ENCODE results near the gene SCNN1B.

The SCNN1B gene

DNA sequence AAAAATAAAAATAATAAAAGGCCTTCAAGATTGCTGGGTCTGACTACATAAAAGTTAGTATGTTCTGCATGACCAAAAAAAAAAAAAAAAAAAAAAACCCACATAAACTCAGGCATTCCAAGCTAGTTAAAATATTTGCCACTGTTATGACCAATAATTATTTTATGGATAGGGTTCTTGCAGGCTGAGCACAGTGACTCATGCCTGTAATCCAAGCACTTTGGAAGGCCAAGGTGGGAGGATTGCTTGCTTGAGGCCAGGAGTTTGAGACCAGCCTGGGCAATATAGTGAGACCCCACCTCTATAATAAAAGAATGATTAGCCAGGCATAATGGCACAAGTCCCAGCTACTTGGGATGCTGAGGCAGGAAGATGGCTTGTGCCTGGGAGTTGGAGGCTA lies 8.1 kb downstream of the SCNN1B start:
- Histone ChIP-seq H3K27me3 (ENCODE audit: low read depth, low read length) (0 out of 2 replicates have a peak, but pooled peaks cover 7% of the 10 kb centered on the region), H4K20me1 (ENCODE audit: insufficient read depth, low read length) (no peaks in the 10 kb centered on the region), H3K9ac (ENCODE audit: low read length) (no peak overlapping the region), H2AFZ (ENCODE audit: low read depth, low read length) (no peak overlapping the region), H3K4me1 (ENCODE audit: low read length) (no peaks in the 10 kb centered on the region), H3K9me3 (ENCODE audit: insufficient read depth, low read length) (no peaks in the 10 kb centered on the region), H3K4me2 (ENCODE audit: low read length) (no peak overlapping the region), H3K79me2 (ENCODE audit: low read length) (no peaks in the 10 kb centered on the region), H3K4me3 (ENCODE audit: low read length) (no peak overlapping the region), H3K36me3 (replicated peaks; ENCODE audit: low read depth, low read length) (no peaks in the 10 kb centered on the region), H3K27ac (ENCODE audit: low read length) (no peak overlapping the region)
- TF ChIP-seq, protein P1, sequence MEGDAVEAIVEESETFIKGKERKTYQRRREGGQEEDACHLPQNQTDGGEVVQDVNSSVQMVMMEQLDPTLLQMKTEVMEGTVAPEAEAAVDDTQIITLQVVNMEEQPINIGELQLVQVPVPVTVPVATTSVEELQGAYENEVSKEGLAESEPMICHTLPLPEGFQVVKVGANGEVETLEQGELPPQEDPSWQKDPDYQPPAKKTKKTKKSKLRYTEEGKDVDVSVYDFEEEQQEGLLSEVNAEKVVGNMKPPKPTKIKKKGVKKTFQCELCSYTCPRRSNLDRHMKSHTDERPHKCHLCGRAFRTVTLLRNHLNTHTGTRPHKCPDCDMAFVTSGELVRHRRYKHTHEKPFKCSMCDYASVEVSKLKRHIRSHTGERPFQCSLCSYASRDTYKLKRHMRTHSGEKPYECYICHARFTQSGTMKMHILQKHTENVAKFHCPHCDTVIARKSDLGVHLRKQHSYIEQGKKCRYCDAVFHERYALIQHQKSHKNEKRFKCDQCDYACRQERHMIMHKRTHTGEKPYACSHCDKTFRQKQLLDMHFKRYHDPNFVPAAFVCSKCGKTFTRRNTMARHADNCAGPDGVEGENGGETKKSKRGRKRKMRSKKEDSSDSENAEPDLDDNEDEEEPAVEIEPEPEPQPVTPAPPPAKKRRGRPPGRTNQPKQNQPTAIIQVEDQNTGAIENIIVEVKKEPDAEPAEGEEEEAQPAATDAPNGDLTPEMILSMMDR (IDR thresholded peaks at IDR 0.05; ENCODE audit: low read depth, low read length) = no peak
- no peak for TF ChIP-seq EZH2phosphoT487 (IDR thresholded peaks at IDR 0.05; ENCODE audit: low read depth)

DNA sequence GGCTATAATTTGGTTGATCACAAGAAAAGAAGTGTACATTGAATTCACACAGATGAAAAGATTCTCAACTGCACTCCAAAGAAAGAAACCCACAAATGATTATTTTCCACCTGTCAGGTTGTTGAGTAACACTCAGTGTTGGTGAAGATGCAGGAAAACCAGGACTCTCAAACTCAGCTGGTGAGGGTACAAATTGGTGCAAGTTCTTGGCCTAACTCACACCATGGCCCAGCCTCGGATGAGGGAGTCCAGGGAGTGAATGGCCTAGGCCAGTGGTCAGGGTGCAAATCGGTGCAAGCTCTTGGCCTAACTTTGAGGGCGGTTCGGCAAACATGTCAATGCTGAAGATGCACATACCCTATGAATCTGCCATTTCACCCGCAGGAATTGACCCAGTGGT lies 8.6 kb downstream of the SCNN1B start:
- Histone ChIP-seq H3K36me3 (replicated peaks; ENCODE audit: low read depth, low read length) (no peaks in the 10 kb centered on the region), H3K4me2 (ENCODE audit: low read length) (no peak overlapping the region), H4K20me1 (ENCODE audit: insufficient read depth, low read length) (no peaks in the 10 kb centered on the region), H3K4me1 (ENCODE audit: low read length) (no peaks in the 10 kb centered on the region), H2AFZ (ENCODE audit: low read depth, low read length) (no peak overlapping the region), H3K79me2 (ENCODE audit: low read length) (no peaks in the 10 kb centered on the region), H3K9ac (ENCODE audit: low read length) (no peak overlapping the region), H3K27ac (ENCODE audit: low read length) (no peak overlapping the region), H3K4me3 (ENCODE audit: low read length) (no peak overlapping the region), H3K9me3 (ENCODE audit: insufficient read depth, low read length) (no peaks in the 10 kb centered on the region), H3K27me3 (ENCODE audit: low read depth, low read length) (0 out of 2 replicates have a peak, but pooled peaks cover 7% of the 10 kb centered on the region)
- TF ChIP-seq EZH2phosphoT487 (IDR thresholded peaks at IDR 0.05; ENCODE audit: low read depth) = no peak
- TF ChIP-seq, protein P1 (IDR thresholded peaks at IDR 0.05; ENCODE audit: low read depth, low read length) = no peak

DNA sequence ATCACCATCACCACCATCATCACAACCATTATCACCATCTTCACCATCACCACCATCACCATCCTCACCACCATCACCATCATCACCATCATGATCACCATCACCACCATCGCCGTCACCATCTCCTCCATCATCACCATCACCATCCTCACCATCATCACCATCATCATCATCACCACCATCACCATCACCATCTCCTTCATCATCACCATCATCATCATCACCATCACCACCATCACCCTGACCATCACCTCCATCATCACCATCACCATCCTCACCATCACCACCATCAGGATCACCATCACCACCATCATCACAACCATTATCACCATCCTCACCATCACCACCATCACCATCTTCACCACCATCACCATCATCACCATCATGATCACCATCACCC lies 14.1 kb downstream of the SCNN1B start:
- no peaks in the 10 kb centered on the region for H3K27me3 ChIP-seq (ENCODE audit: low read depth, low read length)
- H3K27ac ChIP-seq (ENCODE audit: low read length) = no peak overlapping the region
- TF ChIP-seq, protein P1 (IDR thresholded peaks at IDR 0.05; ENCODE audit: low read depth, low read length) = no peak
- no peak for TF ChIP-seq EZH2phosphoT487 (IDR thresholded peaks at IDR 0.05; ENCODE audit: low read depth)

DNA sequence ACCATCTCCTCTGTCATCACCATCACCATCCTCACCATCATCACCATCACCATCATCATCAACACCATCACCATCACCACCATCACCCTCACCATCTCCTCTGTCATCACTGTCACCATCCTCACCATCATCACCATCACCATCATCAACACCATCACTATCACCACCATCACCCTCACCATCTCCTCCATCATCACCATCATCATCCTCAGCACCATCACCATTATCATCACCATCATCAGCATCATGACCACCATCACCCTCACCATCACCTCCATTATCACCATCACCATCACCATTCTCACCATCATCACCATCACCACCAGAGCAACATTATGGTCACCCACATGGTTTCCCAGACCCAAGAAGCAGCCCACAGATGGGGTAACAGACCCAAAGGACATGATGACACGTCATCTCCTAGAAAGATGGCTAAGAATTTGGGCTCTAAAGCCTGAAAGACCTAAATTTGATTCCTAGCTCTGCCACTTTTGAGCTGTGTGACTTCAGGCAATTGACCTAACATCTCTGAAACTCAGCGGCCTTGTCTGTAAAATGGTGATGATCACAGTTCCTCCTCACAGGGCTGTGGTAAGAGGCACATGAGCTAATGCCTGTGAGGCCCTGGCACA lies 14.6 kb downstream of the SCNN1B start:
- Histone ChIP-seq H3K4me1 (ENCODE audit: low read length) (peaks cover 11% of the 10 kb centered on the region), H3K4me3 (ENCODE audit: low read length) (no peak overlapping the region), H3K9me3 (ENCODE audit: insufficient read depth, low read length) (no peaks in the 10 kb centered on the region), H3K9ac (ENCODE audit: low read length) (no peak overlapping the region), H2AFZ (ENCODE audit: low read depth, low read length) (no peak overlapping the region), H3K27ac (ENCODE audit: low read length) (no peak overlapping the region), H3K36me3 (replicated peaks; ENCODE audit: low read depth, low read length) (no peaks in the 10 kb centered on the region), H3K79me2 (ENCODE audit: low read length) (no peaks in the 10 kb centered on the region), H3K27me3 (ENCODE audit: low read depth, low read length) (no peaks in the 10 kb centered on the region), H3K4me2 (ENCODE audit: low read length) (no peak overlapping the region), H4K20me1 (ENCODE audit: insufficient read depth, low read length) (no peaks in the 10 kb centered on the region)
- TF ChIP-seq, protein P1 (IDR thresholded peaks at IDR 0.05; ENCODE audit: low read depth, low read length) = no peak
- TF ChIP-seq EZH2phosphoT487 (IDR thresholded peaks at IDR 0.05; ENCODE audit: low read depth) = no peak

More for the DNA sequence above, 14.1 kb downstream of the SCNN1B start:
- peaks cover 11% of the 10 kb centered on the region for H3K4me1 ChIP-seq (ENCODE audit: low read length)
- H3K4me3 ChIP-seq (ENCODE audit: low read length) = no peak overlapping the region
- H3K36me3 ChIP-seq (replicated peaks; ENCODE audit: low read depth, low read length) = no peaks in the 10 kb centered on the region
- H3K4me2 ChIP-seq (ENCODE audit: low read length) = no peak overlapping the region
- no peak overlapping the region for H2AFZ ChIP-seq (ENCODE audit: low read depth, low read length)
- no peaks in the 10 kb centered on the region for H4K20me1 ChIP-seq (ENCODE audit: insufficient read depth, low read length)
- no peak overlapping the region for H3K9ac ChIP-seq (ENCODE audit: low read length)
- H3K9me3 ChIP-seq (ENCODE audit: insufficient read depth, low read length) = no peaks in the 10 kb centered on the region
- H3K79me2 ChIP-seq (ENCODE audit: low read length) = no peaks in the 10 kb centered on the region

Measured in OCI-LY3 (cell line).